ENCODE measurements around the gene VLDLR.
"Not testable (repeated sequence)": the region's sequence is repeated elsewhere in the genome, so short reads cannot be mapped to it uniquely, and the experiment has no call there.

Gene VLDLR

DNA sequence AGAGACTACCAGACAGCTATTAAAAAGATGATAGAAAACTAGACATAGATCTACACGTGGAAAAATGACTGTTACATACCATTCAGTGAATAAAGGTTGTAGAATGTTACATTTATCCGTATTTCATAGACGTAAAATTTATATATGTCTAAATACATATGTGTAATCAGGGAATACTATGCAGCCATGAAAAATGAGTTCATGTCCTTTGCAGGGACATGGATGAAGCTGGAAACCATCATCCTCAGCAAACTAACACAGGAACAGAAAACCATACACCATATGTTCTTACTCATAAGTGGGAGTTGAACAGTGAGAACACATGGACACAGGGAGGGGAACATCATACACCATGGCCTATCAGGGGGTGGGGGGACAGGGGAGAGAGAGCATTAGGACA is 85.7 kb downstream of the VLDLR start:
- H3K4me3 ChIP-seq (ENCODE audit: low read depth, low read length), result not testable (repeated sequence)

All from iPS-11a (cell line).